ENCODE measurements around the gene FOXJ2.

The FOXJ2 gene

DNA sequence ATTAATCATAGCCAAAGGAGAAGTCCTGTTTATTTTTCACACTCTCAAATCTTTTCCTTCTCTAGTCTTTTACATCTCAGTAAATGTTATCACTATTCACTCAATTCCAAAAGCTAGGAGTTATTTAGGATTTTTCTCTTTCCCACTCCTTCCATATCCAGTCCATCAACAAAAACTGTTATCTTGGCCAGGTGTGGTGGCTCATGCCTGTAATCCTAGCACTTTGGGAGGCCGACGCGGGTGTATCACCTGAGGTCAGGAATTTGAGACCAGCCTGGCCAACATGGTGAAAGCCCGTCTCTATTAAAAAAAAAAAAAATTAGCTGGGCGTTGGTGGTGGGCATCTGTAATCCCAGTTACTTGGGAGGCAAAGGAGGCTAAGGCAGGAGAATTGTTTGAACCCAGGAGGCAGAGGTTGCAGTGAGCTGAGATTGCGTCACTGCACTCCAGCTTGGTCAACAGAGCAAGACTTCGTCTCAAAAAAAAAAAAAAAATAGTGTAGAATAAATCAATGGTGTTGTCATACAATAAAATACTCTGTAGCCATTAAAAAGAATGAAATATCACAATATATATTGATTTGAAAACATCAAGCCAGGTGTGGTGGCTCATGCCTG is 46.6 kb upstream of the FOXJ2 start:
- Histone ChIP-seq H3K79me1 (ENCODE audit: low read length) (peaks cover 17% of the 10 kb centered on the region), H3K18ac (ENCODE audit: low read length) (no peak overlapping the region), H2BK120ac (ENCODE audit: insufficient read depth, low read length, poor library complexity) (no peak overlapping the region), H3K36me3 (ENCODE audit: control insufficient read depth in 1 of 2, insufficient read depth in 2 of 2, low read length in 2 of 2) (no peaks in the 10 kb centered on the region), H3K4me2 (ENCODE audit: low read length) (no peak overlapping the region), H3K27me3 (ENCODE audit: insufficient read depth, low read length) (no peaks in the 10 kb centered on the region), H3K27ac (ENCODE audit: low read depth, low read length) (no peak overlapping the region), H3K79me2 (ENCODE audit: control insufficient read depth, insufficient read depth, low read length, poor library complexity) (no peaks in the 10 kb centered on the region), H2BK5ac (ENCODE audit: low read depth, low read length, poor library complexity) (no peak overlapping the region), H4K12ac (ENCODE audit: low read depth, low read length) (no peak overlapping the region), H3K4me3 (ENCODE audit: low read depth, low read length) (no peak overlapping the region), H2AK5ac (ENCODE audit: low read length) (no peak overlapping the region), H3K23ac (ENCODE audit: low read length) (no peak overlapping the region), H3K9me3 (ENCODE audit: insufficient read depth, low read depth, low read length) (no peaks in the 10 kb centered on the region), H3K4ac (ENCODE audit: low read depth, low read length) (no peak overlapping the region), H2BK12ac (ENCODE audit: low read length) (no peak overlapping the region), H4K8ac (ENCODE audit: low read depth, low read length) (no peak overlapping the region), H2AFZ (ENCODE audit: insufficient read depth, low read length, poor library complexity) (no peak overlapping the region), H3K9ac (ENCODE audit: low read length) (no peak overlapping the region), H3K14ac (ENCODE audit: low read length) (no peak overlapping the region), H3K4me1 (ENCODE audit: control insufficient read depth in 1 of 2, insufficient read depth in 2 of 2, low read length in 2 of 2) (peaks cover 6 to 9% of the 10 kb centered on the region in 2 experiments), H4K91ac (ENCODE audit: low read depth, low read length) (peak overlapping the region; percentile 37)
- peak; percentile 57 to 76 for DNase-seq
- WGBS (ENCODE audit: extremely low coverage, insufficient coverage, insufficient read length), result no CpG with 5 or more reads among the region's 7 CpGs

DNA sequence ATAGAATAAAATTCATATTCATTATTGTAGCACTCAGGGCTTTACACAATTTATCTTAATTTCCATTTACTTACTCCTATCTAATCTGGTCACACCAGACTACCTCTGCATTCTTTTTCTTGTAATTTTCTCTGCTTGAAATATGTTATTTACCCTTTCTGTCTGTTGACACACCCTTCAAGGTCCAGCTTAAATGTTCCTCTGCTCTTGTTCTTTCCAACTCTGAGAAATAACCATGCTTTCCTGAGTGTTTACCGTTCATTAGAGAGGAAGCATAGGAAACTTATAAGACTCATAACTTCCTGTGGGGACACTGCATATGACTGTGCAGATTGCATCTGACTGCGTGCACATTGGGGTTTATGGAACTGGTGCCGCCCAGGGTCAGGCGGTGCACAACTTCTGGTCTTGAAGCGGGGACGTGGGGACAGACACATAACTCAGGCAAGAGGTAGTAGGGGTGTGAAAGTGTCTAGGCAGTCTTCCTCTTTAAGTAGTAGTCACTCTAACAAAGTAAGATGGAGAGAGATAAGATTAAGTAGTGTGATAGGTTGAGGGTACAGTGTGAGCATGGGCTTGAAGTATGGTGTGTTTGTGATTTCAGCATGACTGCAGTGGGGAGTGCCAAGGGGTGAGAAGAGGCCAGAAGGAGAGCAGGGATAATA is 42.6 kb upstream of the FOXJ2 start:
- Histone ChIP-seq H3K79me1 (ENCODE audit: low read length) (peaks cover 16% of the 10 kb centered on the region), H4K91ac (ENCODE audit: low read depth, low read length) (no peak overlapping the region), H3K27me3 (ENCODE audit: insufficient read depth, low read length) (no peaks in the 10 kb centered on the region), H2BK5ac (ENCODE audit: low read depth, low read length, poor library complexity) (no peak overlapping the region), H2BK12ac (ENCODE audit: low read length) (no peak overlapping the region), H4K8ac (ENCODE audit: low read depth, low read length) (no peak overlapping the region), H3K36me3 (ENCODE audit: control insufficient read depth in 1 of 2, insufficient read depth in 2 of 2, low read length in 2 of 2) (no peaks in the 10 kb centered on the region), H4K12ac (ENCODE audit: low read depth, low read length) (no peak overlapping the region), H2AFZ (ENCODE audit: insufficient read depth, low read length, poor library complexity) (no peak overlapping the region), H3K14ac (ENCODE audit: low read length) (no peak overlapping the region), H3K27ac (ENCODE audit: low read depth, low read length) (peak overlapping the region; percentile 62), H3K4me3 (ENCODE audit: low read depth, low read length) (no peak overlapping the region), H3K4me2 (ENCODE audit: low read length) (no peak overlapping the region), H2BK120ac (ENCODE audit: insufficient read depth, low read length, poor library complexity) (no peak overlapping the region), H3K79me2 (ENCODE audit: control insufficient read depth, insufficient read depth, low read length, poor library complexity) (peaks cover 3% of the 10 kb centered on the region), H3K23ac (ENCODE audit: low read length) (no peak overlapping the region), H3K4ac (ENCODE audit: low read depth, low read length) (no peak overlapping the region), H2AK5ac (ENCODE audit: low read length) (no peak overlapping the region), H3K18ac (ENCODE audit: low read length) (no peak overlapping the region), H3K9ac (ENCODE audit: low read length) (no peak overlapping the region), H3K4me1 (ENCODE audit: control insufficient read depth in 1 of 2, insufficient read depth in 2 of 2, low read length in 2 of 2) (peaks cover 10 to 17% of the 10 kb centered on the region in 2 experiments), H3K9me3 (ENCODE audit: insufficient read depth, low read depth, low read length) (no peaks in the 10 kb centered on the region)
- WGBS (ENCODE audit: extremely low coverage, insufficient coverage, insufficient read length), result no CpG with 5 or more reads among the region's 6 CpGs
- peak; percentile 81 to 93 for DNase-seq

DNA sequence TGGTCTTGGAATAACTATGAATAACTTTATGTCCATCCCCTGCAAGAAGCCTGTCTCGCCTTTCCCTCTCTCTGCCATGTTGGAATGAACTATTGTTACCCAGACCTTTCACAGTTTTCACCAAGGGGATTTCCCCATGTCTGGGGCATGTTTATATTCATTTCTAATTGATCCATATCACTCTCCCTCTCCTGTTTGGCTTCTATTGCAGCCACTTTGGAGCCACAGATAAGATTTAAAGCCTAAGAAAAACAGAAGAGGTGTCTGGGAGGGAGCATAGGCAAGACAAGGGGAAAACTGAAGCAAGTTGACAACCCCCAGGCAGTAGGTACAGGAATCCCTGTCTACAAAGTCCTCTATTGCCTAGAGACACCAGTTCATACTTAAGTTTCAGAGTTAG is 41.0 kb upstream of the FOXJ2 start:
- H4K91ac ChIP-seq (ENCODE audit: low read depth, low read length), result no peak overlapping the region
- no peak overlapping the region for H2BK12ac ChIP-seq (ENCODE audit: low read length)
- no peak overlapping the region for H2BK5ac ChIP-seq (ENCODE audit: low read depth, low read length, poor library complexity)
- H3K18ac ChIP-seq (ENCODE audit: low read length), result no peak overlapping the region
- H3K79me1 ChIP-seq (ENCODE audit: low read length), result peaks cover 16% of the 10 kb centered on the region
- no peak overlapping the region for H4K12ac ChIP-seq (ENCODE audit: low read depth, low read length)
- no peak overlapping the region for H4K8ac ChIP-seq (ENCODE audit: low read depth, low read length)
- H3K4me3 ChIP-seq (ENCODE audit: low read depth, low read length), result no peak overlapping the region
- H3K14ac ChIP-seq (ENCODE audit: low read length), result no peak overlapping the region
- H3K9me3 ChIP-seq (ENCODE audit: insufficient read depth, low read depth, low read length), result no peaks in the 10 kb centered on the region
- H3K4me2 ChIP-seq (ENCODE audit: low read length), result no peak overlapping the region
- H3K36me3 ChIP-seq (ENCODE audit: control insufficient read depth in 1 of 2, insufficient read depth in 2 of 2, low read length in 2 of 2), result no peaks in the 10 kb centered on the region
- no CpG with 5 or more reads among the region's 1 CpG for WGBS (ENCODE audit: extremely low coverage, insufficient coverage, insufficient read length)
- DNase-seq, result no peak
- no peak overlapping the region for H3K9ac ChIP-seq (ENCODE audit: low read length)
- H2AFZ ChIP-seq (ENCODE audit: insufficient read depth, low read length, poor library complexity), result no peak overlapping the region
- no peak overlapping the region for H2BK120ac ChIP-seq (ENCODE audit: insufficient read depth, low read length, poor library complexity)
- H3K79me2 ChIP-seq (ENCODE audit: control insufficient read depth, insufficient read depth, low read length, poor library complexity), result peaks cover 3% of the 10 kb centered on the region
- H3K4me1 ChIP-seq (ENCODE audit: control insufficient read depth in 1 of 2, insufficient read depth in 2 of 2, low read length in 2 of 2), result peaks cover 10 to 17% of the 10 kb centered on the region in 2 experiments
- H3K27me3 ChIP-seq (ENCODE audit: insufficient read depth, low read length), result no peaks in the 10 kb centered on the region
- no peak overlapping the region for H2AK5ac ChIP-seq (ENCODE audit: low read length)
- no peak overlapping the region for H3K4ac ChIP-seq (ENCODE audit: low read depth, low read length)
- no peak overlapping the region for H3K23ac ChIP-seq (ENCODE audit: low read length)
- H3K27ac ChIP-seq (ENCODE audit: low read depth, low read length), result peak overlapping the region; percentile 72

DNA sequence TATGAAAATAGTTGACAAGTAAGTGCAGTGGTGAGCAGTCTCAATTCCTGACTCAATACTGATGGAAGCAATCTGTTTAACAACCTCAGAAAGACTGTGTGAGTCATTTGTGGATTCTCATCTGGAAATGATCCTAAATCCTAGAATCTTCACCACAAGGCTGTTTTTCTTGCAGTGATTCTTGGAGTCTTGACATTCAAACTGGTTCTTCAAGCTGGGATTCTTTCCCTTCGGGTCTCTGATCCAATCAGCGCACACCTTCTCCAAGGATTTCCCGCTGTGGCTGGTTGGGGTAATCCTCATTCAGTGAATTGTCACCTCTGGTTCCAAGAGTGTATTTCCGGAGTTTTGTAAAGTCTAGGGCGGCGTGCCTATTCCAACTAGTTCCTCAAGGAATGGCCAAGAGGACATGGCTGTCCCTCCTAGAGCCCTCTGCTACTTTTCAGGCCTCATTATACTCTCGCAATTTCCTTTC is 37.7 kb upstream of the FOXJ2 start:
- no peak overlapping the region for H2AFZ ChIP-seq (ENCODE audit: insufficient read depth, low read length, poor library complexity)
- H2AK5ac ChIP-seq (ENCODE audit: low read length), result no peak overlapping the region
- H4K12ac ChIP-seq (ENCODE audit: low read depth, low read length), result no peak overlapping the region
- H2BK5ac ChIP-seq (ENCODE audit: low read depth, low read length, poor library complexity), result peak overlapping the region; percentile 57
- no peak overlapping the region for H3K14ac ChIP-seq (ENCODE audit: low read length)
- H3K27ac ChIP-seq (ENCODE audit: low read depth, low read length), result peak overlapping the region; percentile 90
- H3K4me3 ChIP-seq (ENCODE audit: low read depth, low read length), result no peak overlapping the region
- no peak overlapping the region for H3K18ac ChIP-seq (ENCODE audit: low read length)
- peaks cover 16% of the 10 kb centered on the region for H3K79me1 ChIP-seq (ENCODE audit: low read length)
- H2BK12ac ChIP-seq (ENCODE audit: low read length), result no peak overlapping the region
- peak; percentile 85 to 94 for DNase-seq
- no peak overlapping the region for H3K4ac ChIP-seq (ENCODE audit: low read depth, low read length)
- H3K79me2 ChIP-seq (ENCODE audit: control insufficient read depth, insufficient read depth, low read length, poor library complexity), result peaks cover 3% of the 10 kb centered on the region
- peak overlapping the region; percentile 43 for H2BK120ac ChIP-seq (ENCODE audit: insufficient read depth, low read length, poor library complexity)
- H3K27me3 ChIP-seq (ENCODE audit: insufficient read depth, low read length), result no peaks in the 10 kb centered on the region
- peak overlapping the region; percentile 42 for H4K91ac ChIP-seq (ENCODE audit: low read depth, low read length)
- no peak overlapping the region for H4K8ac ChIP-seq (ENCODE audit: low read depth, low read length)
- H3K36me3 ChIP-seq (ENCODE audit: control insufficient read depth in 1 of 2, insufficient read depth in 2 of 2, low read length in 2 of 2), result no peaks in the 10 kb centered on the region
- H3K23ac ChIP-seq (ENCODE audit: low read length), result no peak overlapping the region
- no peaks in the 10 kb centered on the region for H3K9me3 ChIP-seq (ENCODE audit: insufficient read depth, low read depth, low read length)
- peaks cover 10 to 17% of the 10 kb centered on the region in 2 experiments for H3K4me1 ChIP-seq (ENCODE audit: control insufficient read depth in 1 of 2, insufficient read depth in 2 of 2, low read length in 2 of 2)
- H3K9ac ChIP-seq (ENCODE audit: low read length), result no peak overlapping the region
- peak overlapping the region; percentile 55 for H3K4me2 ChIP-seq (ENCODE audit: low read length)
- WGBS (ENCODE audit: extremely low coverage, insufficient coverage, insufficient read length), result no CpG with 5 or more reads among the region's 7 CpGs

Measured in trophoblast cell (in vitro differentiated cells and primary cell).